ENCODE data around the gene APOL1. TPM values are rescaled to one million over a fixed set of nuclear protein-coding genes. Genes with fewer than 3 reads are reported as not detected.
"Not testable (repeated sequence)": the region's sequence is repeated elsewhere in the genome, so short reads cannot be mapped to it uniquely, and the experiment has no call there.

Gene APOL1
- total RNA-seq, 2 donors from 2014 or later = 27.2 to 40.5 TPM

GRCh38 chr22:36271951-36272350, 19.0 kb downstream of the APOL1 start:
- DNase-seq (ENCODE audit: low spot score in 2 of 2); H3K36me3 Mint-ChIP-seq; H3K9me3 Mint-ChIP-seq; ATAC-seq: not testable (repeated sequence)
- peak overlapping the region in 1 of 2 donors; percentile 57 for H3K27ac Mint-ChIP-seq

- Mint-ChIP-seq H3K9me3 (no peaks in the 10 kb centered on the region), H3K27ac (peak overlapping the region in 1 of 2 donors; percentile 16), H3K36me3 (no peaks in the 10 kb centered on the region)
- DNase-seq (ENCODE audit: low spot score in 2 of 2) = peak in 1 of 2 donors; percentile 14
- ATAC-seq = no peak
Measured at GRCh38 chr22:36274531-36274930, 21.6 kb downstream of the APOL1 start.

- peak in 1 of 2 donors; percentile 56 for DNase-seq (ENCODE audit: low spot score in 2 of 2)
- peak; percentile 71 to 81 for ATAC-seq
- Mint-ChIP-seq H3K36me3 (peaks cover 0 to 11% of the 10 kb centered on the region in 2 donors), H3K9me3 (no peaks in the 10 kb centered on the region), H3K27ac (peak overlapping the region; percentile 79 to 96)
Measured at GRCh38 chr22:36277482-36278291, 24.8 kb downstream of the APOL1 start.

GRCh38 chr22:36279219-36279666, 26.3 kb downstream of the APOL1 start:
- Mint-ChIP-seq H3K36me3 (peaks cover 0 to 11% of the 10 kb centered on the region in 2 donors), H3K27ac (peak overlapping the region in 1 of 2 donors; percentile 54), H3K9me3 (no peaks in the 10 kb centered on the region)
- DNase-seq (ENCODE audit: low spot score in 2 of 2) (no peak), ATAC-seq (no peak)

GRCh38 chr22:36280379-36280778, 27.4 kb downstream of the APOL1 start:
- DNase-seq (ENCODE audit: low spot score in 2 of 2) (no peak), ATAC-seq (no peak)
- Mint-ChIP-seq H3K27ac (peak overlapping the region in 1 of 2 donors; percentile 47), H3K9me3 (no peaks in the 10 kb centered on the region), H3K36me3 (peaks cover 0 to 11% of the 10 kb centered on the region in 2 donors)

GRCh38 chr22:36281781-36282327, 28.9 kb downstream of the APOL1 start:
- Mint-ChIP-seq H3K27ac (peak overlapping the region; percentile 66 to 79), H3K36me3 (peaks cover 5 to 15% of the 10 kb centered on the region in 2 donors), H3K9me3 (no peaks in the 10 kb centered on the region)
- ATAC-seq (no peak), DNase-seq (ENCODE audit: low spot score in 2 of 2) (no peak)

GRCh38 chr22:36282328-36282831, 29.4 kb downstream of the APOL1 start:
- Mint-ChIP-seq H3K27ac (peak overlapping the region in 1 of 2 donors; percentile 66), H3K36me3 (peaks cover 10 to 21% of the 10 kb centered on the region in 2 donors), H3K9me3 (no peaks in the 10 kb centered on the region)
- DNase-seq (ENCODE audit: low spot score in 2 of 2) (no peak), ATAC-seq (no peak)

- no peak for DNase-seq (ENCODE audit: low spot score in 2 of 2)
- no peak for ATAC-seq
- H3K27ac Mint-ChIP-seq = peak overlapping the region in 1 of 2 donors; percentile 16
- H3K9me3 Mint-ChIP-seq = no peaks in the 10 kb centered on the region
- peaks cover 10 to 31% of the 10 kb centered on the region in 2 donors for H3K36me3 Mint-ChIP-seq
Measured at GRCh38 chr22:36284171-36284571, 31.2 kb downstream of the APOL1 start.

- DNase-seq (ENCODE audit: low spot score in 2 of 2) (no peak), ATAC-seq (no peak)
- H3K9me3 Mint-ChIP-seq = no peaks in the 10 kb centered on the region
- peaks cover 16 to 40% of the 10 kb centered on the region in 2 donors for H3K36me3 Mint-ChIP-seq
- H3K27ac Mint-ChIP-seq = peak overlapping the region in 1 of 2 donors; percentile 25
Measured at GRCh38 chr22:36285017-36285416, 32.1 kb downstream of the APOL1 start.

- DNase-seq (ENCODE audit: low spot score in 2 of 2) = no peak
- H3K9me3 Mint-ChIP-seq = no peaks in the 10 kb centered on the region
- ATAC-seq = no peak
- H3K36me3 Mint-ChIP-seq = peaks cover 16 to 41% of the 10 kb centered on the region in 2 donors
- peak overlapping the region in 1 of 2 donors; percentile 78 for H3K27ac Mint-ChIP-seq
Measured at GRCh38 chr22:36285545-36285944, 32.6 kb downstream of the APOL1 start.

- Mint-ChIP-seq H3K27ac (peak overlapping the region; percentile 78 to 90), H3K9me3 (no peaks in the 10 kb centered on the region), H3K36me3 (peaks cover 16 to 38% of the 10 kb centered on the region in 2 donors)
- DNase-seq (ENCODE audit: low spot score in 2 of 2) (peak in 1 of 2 donors; percentile 83), ATAC-seq (peak; percentile 63 to 70)
Measured at GRCh38 chr22:36286096-36286957, 33.4 kb downstream of the APOL1 start.

GRCh38 chr22:36287881-36288515, 35.1 kb downstream of the APOL1 start:
- no peak for DNase-seq (ENCODE audit: low spot score in 2 of 2)
- H3K9me3 Mint-ChIP-seq = no peaks in the 10 kb centered on the region
- ATAC-seq = no peak
- peaks cover 29 to 46% of the 10 kb centered on the region in 2 donors for H3K36me3 Mint-ChIP-seq
- peak overlapping the region; percentile 85 to 97 for H3K27ac Mint-ChIP-seq

- Mint-ChIP-seq H3K36me3 (peaks cover 33 to 52% of the 10 kb centered on the region in 2 donors), H3K9me3 (no peaks in the 10 kb centered on the region), H3K27ac (peak overlapping the region; percentile 85 to 97)
- no peak for ATAC-seq
- no peak for DNase-seq (ENCODE audit: low spot score in 2 of 2)
Measured at GRCh38 chr22:36288571-36289405, 35.9 kb downstream of the APOL1 start.

GRCh38 chr22:36289406-36289870, 36.5 kb downstream of the APOL1 start:
- no peaks in the 10 kb centered on the region for H3K9me3 Mint-ChIP-seq
- no peak for ATAC-seq
- peaks cover 40 to 58% of the 10 kb centered on the region in 2 donors for H3K36me3 Mint-ChIP-seq
- no peak for DNase-seq (ENCODE audit: low spot score in 2 of 2)
- peak overlapping the region; percentile 81 to 85 for H3K27ac Mint-ChIP-seq

- ATAC-seq = not testable (repeated sequence)
Measured at GRCh38 chr22:36289948-36290371, 37.0 kb downstream of the APOL1 start.

More at GRCh38 chr22:36289948-36290371, 37.0 kb downstream of the APOL1 start:
- H3K9me3 Mint-ChIP-seq; DNase-seq (ENCODE audit: low spot score in 2 of 2): not testable (repeated sequence)
- peak overlapping the region; percentile 81 to 85 for H3K27ac Mint-ChIP-seq
- peaks cover 45 to 63% of the 10 kb centered on the region in 2 donors for H3K36me3 Mint-ChIP-seq
